Measurements from ENCODE around the gene GPR6.

GPR6 gene

GRCh38 chr6:109949281-109950065, 28.6 kb upstream of the GPR6 start:
- TF ChIP-seq, protein P1, sequence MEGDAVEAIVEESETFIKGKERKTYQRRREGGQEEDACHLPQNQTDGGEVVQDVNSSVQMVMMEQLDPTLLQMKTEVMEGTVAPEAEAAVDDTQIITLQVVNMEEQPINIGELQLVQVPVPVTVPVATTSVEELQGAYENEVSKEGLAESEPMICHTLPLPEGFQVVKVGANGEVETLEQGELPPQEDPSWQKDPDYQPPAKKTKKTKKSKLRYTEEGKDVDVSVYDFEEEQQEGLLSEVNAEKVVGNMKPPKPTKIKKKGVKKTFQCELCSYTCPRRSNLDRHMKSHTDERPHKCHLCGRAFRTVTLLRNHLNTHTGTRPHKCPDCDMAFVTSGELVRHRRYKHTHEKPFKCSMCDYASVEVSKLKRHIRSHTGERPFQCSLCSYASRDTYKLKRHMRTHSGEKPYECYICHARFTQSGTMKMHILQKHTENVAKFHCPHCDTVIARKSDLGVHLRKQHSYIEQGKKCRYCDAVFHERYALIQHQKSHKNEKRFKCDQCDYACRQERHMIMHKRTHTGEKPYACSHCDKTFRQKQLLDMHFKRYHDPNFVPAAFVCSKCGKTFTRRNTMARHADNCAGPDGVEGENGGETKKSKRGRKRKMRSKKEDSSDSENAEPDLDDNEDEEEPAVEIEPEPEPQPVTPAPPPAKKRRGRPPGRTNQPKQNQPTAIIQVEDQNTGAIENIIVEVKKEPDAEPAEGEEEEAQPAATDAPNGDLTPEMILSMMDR (IDR thresholded peaks at IDR 0.05; ENCODE audit: control extremely low read depth, extremely low read depth, low read depth, missing control alignments), result no peak
- no peak for DNase-seq (ENCODE audit: extremely low spot score)
- CTCF ChIA-PET, result interaction anchor here (1.6 kb wide), 1 partner anchor 9 kb away, joined by 5 read pairs; no protein-coding TSS in a partner anchor
- POLR2A ChIA-PET, result no interaction called here

DNA sequence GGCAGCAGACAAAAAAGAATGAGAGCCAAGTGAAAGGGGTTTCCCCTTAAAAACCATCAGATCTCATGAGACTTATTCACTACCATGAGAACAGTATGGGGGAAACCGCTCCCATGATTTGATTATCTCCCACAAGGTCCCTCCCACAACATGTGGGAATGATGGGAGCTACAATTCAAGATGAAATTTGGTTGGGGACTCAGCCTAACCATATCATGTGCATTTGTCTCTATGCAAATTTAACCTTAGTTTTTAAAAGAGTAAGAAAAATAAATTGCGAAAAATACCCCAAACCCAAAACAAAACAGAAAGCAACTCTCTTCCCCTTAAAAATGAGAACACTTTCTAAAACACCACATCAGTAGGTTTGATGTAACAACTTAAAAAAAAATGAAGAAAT, 22.6 kb upstream of the GPR6 start:
- CTCF ChIA-PET, result interaction anchor here (1.5 kb wide), 1 partner anchor 84 kb away, joined by 4 read pairs; no protein-coding TSS in a partner anchor
- POLR2A ChIA-PET, result no interaction called here
- TF ChIP-seq, protein P1 (IDR thresholded peaks at IDR 0.05; ENCODE audit: control extremely low read depth, extremely low read depth, low read depth, missing control alignments), result no peak
- DNase-seq (ENCODE audit: extremely low spot score), result no peak

- DNase-seq (ENCODE audit: extremely low spot score), result no peak
- ChIA-PET CTCF (interaction anchor here (1.0 to 1.3 kb wide), 2 partner anchors 10 to 14 kb away, joined by 3 to 5 read pairs; no protein-coding TSS in a partner anchor), POLR2A (no interaction called here)
- TF ChIP-seq, protein P1 (IDR thresholded peaks at IDR 0.05; ENCODE audit: control extremely low read depth, extremely low read depth, low read depth, missing control alignments), result no peak
Observed at GRCh38 chr6:109958626-109959025, 19.5 kb upstream of the GPR6 start.

GRCh38 chr6:109961611-109962041, 16.5 kb upstream of the GPR6 start:
- CTCF ChIA-PET, result no interaction called here
- DNase-seq (ENCODE audit: extremely low spot score), result no peak
- POLR2A ChIA-PET, result no interaction called here
- TF ChIP-seq, protein P1 (IDR thresholded peaks at IDR 0.05; ENCODE audit: control extremely low read depth, extremely low read depth, low read depth, missing control alignments), result no peak

GRCh38 chr6:109962271-109962670, 15.8 kb upstream of the GPR6 start:
- TF ChIP-seq, protein P1 (IDR thresholded peaks at IDR 0.05; ENCODE audit: control extremely low read depth, extremely low read depth, low read depth, missing control alignments), result no peak
- POLR2A ChIA-PET, result no interaction called here
- no peak for DNase-seq (ENCODE audit: extremely low spot score)
- CTCF ChIA-PET, result no interaction called here

GRCh38 chr6:109963598-109964170, 14.4 kb upstream of the GPR6 start:
- no peak for DNase-seq (ENCODE audit: extremely low spot score)
- ChIA-PET POLR2A (no interaction called here), CTCF (no interaction called here)
- TF ChIP-seq, protein P1 (IDR thresholded peaks at IDR 0.05; ENCODE audit: control extremely low read depth, extremely low read depth, low read depth, missing control alignments), result no peak
